Chondrocyte (in vitro differentiated cells): ENCODE results near the gene STUM. TPM values are rescaled to one million over a fixed set of nuclear protein-coding genes. Genes with fewer than 3 reads are reported as not detected.

Experiments
- DNase-seq: peaks from one replicate; pipeline ENCODE4 v3.0.0; 2021; ENCODE audit warnings: mixed read lengths, low spot score
- H3K27ac Mint-ChIP-seq: one replicate; pipeline ENCODE4 v1.8.0; 2021; ENCODE audit warnings: mild to moderate bottlenecking, moderate library complexity, mixed read lengths; ENCODE audit not compliant: unreplicated experiment
- H3K27me3 Mint-ChIP-seq: 2 replicates; pipeline ENCODE4 v1.8.0; 2021; ENCODE audit warnings: low read depth, mixed read lengths
- H3K36me3 Mint-ChIP-seq: 2 replicates; pipeline ENCODE4 v1.8.0; 2021; ENCODE audit warnings: low read depth, mixed read lengths
- H3K4me1 Mint-ChIP-seq: 2 replicates; pipeline ENCODE4 v1.8.0; 2021; ENCODE audit warnings: low read depth, mild to moderate bottlenecking, mixed read lengths
- H3K4me3 Mint-ChIP-seq: one replicate; pipeline ENCODE4 v1.8.0; 2021; ENCODE audit warnings: mild to moderate bottlenecking, moderate library complexity, mixed read lengths; ENCODE audit not compliant: unreplicated experiment
- H3K9me3 Mint-ChIP-seq: 2 replicates; pipeline ENCODE4 v1.8.0; 2021; ENCODE audit warnings: low read depth, mixed read lengths
- CTCF ChIP-seq: fragments of 200-600 bp; sonication (generic); IDR thresholded peaks from 2 replicates; pipeline ENCODE4 v1.5.0; 2021; ENCODE audit warnings: antibody characterized with exemption, mild to moderate bottlenecking, moderate library complexity
- total RNA-seq: library from RNA; stranded (reverse); gene quantifications from 3 replicates; pipeline ENCODE4 v1.2.1, GENCODE V29; 2021

Gene STUM
- total RNA-seq, 1 donor from 2014 or later, result 0.27 TPM

- peaks cover 12% of the 10 kb centered on the region for H3K27me3 Mint-ChIP-seq
- H3K36me3 Mint-ChIP-seq, result no peaks in the 10 kb centered on the region
- H3K27ac Mint-ChIP-seq, result no peak overlapping the region
- DNase-seq, result peak; percentile 61
- TF ChIP-seq CTCF, result no peak
- H3K4me1 Mint-ChIP-seq, result no peaks in the 10 kb centered on the region
- H3K4me3 Mint-ChIP-seq, result no peak overlapping the region
- peaks cover 5% of the 10 kb centered on the region for H3K9me3 Mint-ChIP-seq
These were observed 33.2 kb downstream of the STUM start for GRCh38 chr1:226581650-226582330.

- Mint-ChIP-seq H3K4me1 (no peaks in the 10 kb centered on the region), H3K27me3 (peaks cover 12% of the 10 kb centered on the region), H3K36me3 (no peaks in the 10 kb centered on the region), H3K27ac (no peak overlapping the region), H3K9me3 (peaks cover 5% of the 10 kb centered on the region), H3K4me3 (no peak overlapping the region)
- DNase-seq, result peak; percentile 26
- TF ChIP-seq CTCF, result no peak
These were observed 34.4 kb downstream of the STUM start for GRCh38 chr1:226582966-226583365.

GRCh38 chr1:226584164-226584563 is 35.6 kb downstream of the STUM start:
- Mint-ChIP-seq H3K4me1 (no peaks in the 10 kb centered on the region), H3K27me3 (peaks cover 12% of the 10 kb centered on the region), H3K27ac (no peak overlapping the region), H3K36me3 (no peaks in the 10 kb centered on the region), H3K4me3 (no peak overlapping the region), H3K9me3 (peaks cover 5% of the 10 kb centered on the region)
- DNase-seq, result peak; percentile 19
- no peak for TF ChIP-seq CTCF

GRCh38 chr1:226586116-226586515 is 37.6 kb downstream of the STUM start:
- H3K4me1 Mint-ChIP-seq, result no peaks in the 10 kb centered on the region
- peak; percentile 62 for DNase-seq
- no peaks in the 10 kb centered on the region for H3K36me3 Mint-ChIP-seq
- H3K27ac Mint-ChIP-seq, result no peak overlapping the region
- H3K27me3 Mint-ChIP-seq, result peaks cover 8% of the 10 kb centered on the region
- no peaks in the 10 kb centered on the region for H3K9me3 Mint-ChIP-seq
- H3K4me3 Mint-ChIP-seq, result no peak overlapping the region
- TF ChIP-seq CTCF, result no peak

- H3K9me3 Mint-ChIP-seq, result no peaks in the 10 kb centered on the region
- no peak overlapping the region for H3K4me3 Mint-ChIP-seq
- H3K4me1 Mint-ChIP-seq, result no peaks in the 10 kb centered on the region
- peaks cover 8% of the 10 kb centered on the region for H3K27me3 Mint-ChIP-seq
- no peak overlapping the region for H3K27ac Mint-ChIP-seq
- no peak for TF ChIP-seq CTCF
- no peaks in the 10 kb centered on the region for H3K36me3 Mint-ChIP-seq
- DNase-seq, result peak; percentile 52
These were observed 38.3 kb downstream of the STUM start for GRCh38 chr1:226586650-226587422.
